ENCODE results near the gene ACRBP.

ACRBP gene

GRCh38 chr12:6646276-6647082 lies 753 bp downstream of the ACRBP start:
- no peak for DNase-seq

DNA sequence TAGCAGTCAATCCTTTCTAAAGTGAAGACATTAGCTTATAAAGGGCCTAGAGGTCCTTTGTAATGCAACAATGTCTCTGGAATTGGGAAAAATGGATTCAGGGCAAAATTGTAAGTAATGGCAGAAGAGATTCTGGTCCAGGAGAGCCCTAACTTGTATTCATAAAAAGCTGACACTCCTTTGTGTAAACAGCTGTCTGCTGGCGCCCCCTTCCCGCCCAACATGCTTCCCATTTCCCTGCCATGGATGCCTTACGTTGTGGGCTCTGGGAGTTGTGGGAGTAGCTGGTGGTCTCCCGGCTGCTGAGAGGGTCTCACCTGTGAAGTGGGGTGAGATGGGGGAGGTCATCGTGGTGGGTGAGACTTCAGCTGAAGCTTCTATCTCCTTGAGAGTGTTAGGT lies 2.3 kb downstream of the ACRBP start:
- DNase-seq, result no peak

- DNase-seq, result no peak
Measured at GRCh38 chr12:6644257-6644596, 3.0 kb downstream of the ACRBP start.

- DNase-seq, result no peak
Measured at GRCh38 chr12:6643569-6644256, 3.5 kb downstream of the ACRBP start.

DNA sequence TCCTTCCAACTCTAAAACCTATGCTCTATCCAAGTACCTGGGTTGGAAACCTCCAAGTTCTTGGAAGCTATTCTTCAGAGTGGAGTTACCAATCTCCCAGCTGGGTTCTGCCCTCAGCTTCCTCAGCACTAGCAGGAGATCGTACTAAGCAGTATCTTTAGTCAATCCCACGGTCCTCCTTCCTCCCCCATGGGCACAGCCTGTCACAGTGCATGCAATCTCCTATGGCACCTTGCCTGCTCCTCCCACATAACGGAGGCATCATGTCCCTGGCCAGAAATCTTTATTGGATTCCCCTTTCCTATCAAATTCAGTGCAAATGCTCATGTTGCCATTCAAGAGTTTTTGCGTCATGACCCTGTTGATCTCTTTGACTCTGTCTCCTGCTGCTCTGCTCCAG lies 6.1 kb downstream of the ACRBP start:
- no peak for DNase-seq

DNA sequence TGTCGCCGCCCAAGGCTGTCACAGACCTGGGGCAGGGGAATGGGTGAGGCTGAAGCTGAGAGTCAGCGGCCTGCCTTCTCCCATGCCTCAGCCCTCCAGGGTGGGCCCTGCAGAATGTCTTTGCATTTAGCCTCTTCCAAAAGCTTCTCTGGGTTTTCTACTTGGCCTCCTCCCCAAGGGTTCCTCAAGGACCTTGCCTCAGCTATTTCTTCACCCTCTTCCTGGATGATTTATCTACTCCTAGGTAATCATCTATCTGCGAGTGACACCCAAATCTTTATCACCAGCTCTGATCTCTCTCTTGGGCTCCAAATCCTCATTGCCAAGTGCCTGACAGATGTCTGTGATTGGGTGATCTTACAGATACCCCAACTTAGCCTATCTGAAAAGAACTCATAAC lies 6.7 kb downstream of the ACRBP start:
- no peak for DNase-seq

GRCh38 chr12:6639151-6639801 lies 8.0 kb downstream of the ACRBP start:
- no peak for DNase-seq

- DNase-seq, result no peak
Measured at GRCh38 chr12:6638305-6638704, 8.9 kb downstream of the ACRBP start.

- DNase-seq, result no peak
Measured at GRCh38 chr12:6635856-6636531, 11.2 kb downstream of the ACRBP start, which contains the start of gene LPAR5. Gene LPAR5 (minus strand): TSS chr12:6635959. CDS start chr12:6621248, 14,711 bp downstream.

DNA sequence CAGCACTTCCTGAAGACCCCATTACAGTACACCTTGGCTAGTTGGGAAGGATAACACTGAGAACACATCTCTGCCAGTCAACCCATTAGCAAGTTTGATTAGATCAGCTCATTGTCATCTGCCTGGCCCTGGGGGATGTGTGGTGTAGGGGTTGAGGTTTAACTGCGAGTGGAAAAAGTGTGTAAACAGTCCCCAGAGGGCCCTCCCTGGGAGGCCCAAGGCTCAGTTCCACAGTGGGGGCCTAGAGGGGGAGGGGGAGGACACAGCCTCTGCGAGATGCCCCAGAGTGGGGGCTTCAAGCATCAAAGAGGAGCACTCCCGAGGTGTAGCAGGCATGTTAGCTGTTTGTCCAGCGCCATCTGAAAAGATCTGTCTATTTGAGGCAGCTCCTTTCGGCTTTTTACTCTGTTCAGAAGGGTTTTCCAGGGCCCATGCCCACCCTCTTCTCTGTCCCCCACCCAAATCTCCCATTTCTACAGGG lies 11.8 kb downstream of the ACRBP start:
- DNase-seq, result no peak

DNA sequence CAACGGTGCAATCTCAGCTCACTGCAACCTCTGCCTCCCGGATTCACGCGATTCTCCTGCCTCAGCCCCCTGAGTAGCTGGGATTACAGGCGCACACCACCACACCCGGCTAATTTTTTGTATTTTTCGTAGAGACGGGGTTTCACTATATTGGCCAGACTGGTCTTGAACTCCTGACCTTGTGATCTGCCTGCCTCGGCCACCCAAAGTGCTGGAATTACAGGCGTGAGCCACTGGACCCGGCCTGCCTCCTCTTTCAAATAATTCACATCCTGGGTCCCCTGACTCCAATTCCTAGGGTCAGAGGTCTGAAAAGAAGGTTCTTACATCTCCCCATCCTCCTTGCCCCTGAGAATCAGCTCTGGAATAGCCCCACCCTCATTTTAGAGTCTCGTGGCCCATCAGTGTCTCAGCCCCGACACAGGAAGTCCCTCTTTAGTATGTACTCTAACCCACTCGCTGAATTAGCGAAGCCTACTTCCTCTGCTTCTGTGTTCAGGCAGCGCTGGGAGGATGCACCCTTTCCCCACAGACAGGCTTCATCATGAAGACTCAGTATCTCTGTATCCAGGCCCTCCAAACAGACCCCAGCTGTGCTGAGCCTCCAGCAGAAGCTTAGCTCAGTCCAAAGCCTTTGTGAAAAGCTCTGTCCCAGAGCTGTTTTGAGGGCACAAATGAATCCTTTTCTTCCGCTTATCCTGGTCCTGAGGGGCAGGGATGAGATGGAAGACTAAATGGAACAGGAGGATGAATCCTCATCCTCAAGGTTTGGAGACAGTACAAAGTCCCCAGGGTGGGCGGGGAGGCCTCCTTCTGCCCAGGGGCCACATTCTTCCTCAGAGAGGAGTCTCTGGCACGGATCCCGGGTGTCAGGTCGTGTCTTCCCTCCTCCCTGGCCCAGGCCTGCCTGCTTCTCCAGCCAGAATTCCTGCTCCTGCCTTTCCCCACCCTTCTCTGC lies 14.9 kb downstream of the ACRBP start:
- DNase-seq, result no peak

GRCh38 chr12:6631549-6631961 lies 15.7 kb downstream of the ACRBP start:
- no peak for DNase-seq

- DNase-seq, result peak; percentile 48
Measured at GRCh38 chr12:6630736-6631135, 16.5 kb downstream of the ACRBP start.

- DNase-seq, result peak; percentile 22
Measured at GRCh38 chr12:6627616-6628015, 19.6 kb downstream of the ACRBP start.

DNA sequence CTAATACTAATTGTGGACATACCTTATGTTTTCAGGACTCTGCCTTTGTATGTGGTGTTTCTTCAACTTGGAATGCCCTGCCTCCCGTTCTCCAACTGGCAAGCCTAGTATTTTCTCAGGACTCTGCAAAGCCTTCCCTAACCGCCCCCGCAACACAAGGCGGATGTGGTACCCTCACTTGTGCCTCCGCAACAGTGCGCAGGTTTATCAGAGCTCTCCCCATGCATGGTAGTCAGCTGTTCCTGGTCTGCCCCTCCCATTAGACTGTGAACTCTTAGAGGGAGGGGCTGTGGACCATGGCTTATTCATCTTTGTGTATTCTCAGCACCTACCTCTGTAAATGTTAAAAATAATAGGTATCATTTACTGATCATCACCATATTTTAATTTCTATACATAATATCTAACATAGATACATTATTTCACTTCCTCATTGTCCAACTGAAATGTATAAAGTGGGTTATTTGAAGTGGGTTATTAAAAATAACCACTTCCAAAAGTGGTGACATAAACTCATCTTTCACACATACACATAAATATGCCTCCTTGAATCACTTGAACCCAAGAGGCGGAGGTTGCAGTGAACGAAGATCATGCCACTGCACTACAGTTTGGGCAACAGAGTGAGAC lies 20.5 kb downstream of the ACRBP start:
- DNase-seq, result no peak

DNA sequence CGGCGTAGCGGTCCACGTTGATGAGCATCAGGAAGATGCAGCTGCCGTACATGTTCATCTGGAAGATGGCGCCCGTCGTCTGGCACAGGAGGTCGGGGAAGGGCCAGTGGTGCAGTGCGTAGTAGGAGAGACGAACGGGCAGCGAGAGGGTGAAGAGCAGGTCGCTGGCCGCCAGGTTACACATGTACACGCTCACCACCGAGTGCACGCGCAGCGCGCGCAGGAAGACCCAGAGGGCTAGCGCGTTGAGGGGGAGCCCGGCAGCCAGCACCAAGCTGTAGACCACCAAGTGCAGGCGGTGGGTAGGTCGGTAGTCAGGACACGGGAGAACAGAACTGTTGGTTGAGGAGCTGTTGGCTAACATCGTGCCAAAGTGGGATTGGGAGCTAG lies 26.4 kb downstream of the ACRBP start:
- no peak for DNase-seq

DNA sequence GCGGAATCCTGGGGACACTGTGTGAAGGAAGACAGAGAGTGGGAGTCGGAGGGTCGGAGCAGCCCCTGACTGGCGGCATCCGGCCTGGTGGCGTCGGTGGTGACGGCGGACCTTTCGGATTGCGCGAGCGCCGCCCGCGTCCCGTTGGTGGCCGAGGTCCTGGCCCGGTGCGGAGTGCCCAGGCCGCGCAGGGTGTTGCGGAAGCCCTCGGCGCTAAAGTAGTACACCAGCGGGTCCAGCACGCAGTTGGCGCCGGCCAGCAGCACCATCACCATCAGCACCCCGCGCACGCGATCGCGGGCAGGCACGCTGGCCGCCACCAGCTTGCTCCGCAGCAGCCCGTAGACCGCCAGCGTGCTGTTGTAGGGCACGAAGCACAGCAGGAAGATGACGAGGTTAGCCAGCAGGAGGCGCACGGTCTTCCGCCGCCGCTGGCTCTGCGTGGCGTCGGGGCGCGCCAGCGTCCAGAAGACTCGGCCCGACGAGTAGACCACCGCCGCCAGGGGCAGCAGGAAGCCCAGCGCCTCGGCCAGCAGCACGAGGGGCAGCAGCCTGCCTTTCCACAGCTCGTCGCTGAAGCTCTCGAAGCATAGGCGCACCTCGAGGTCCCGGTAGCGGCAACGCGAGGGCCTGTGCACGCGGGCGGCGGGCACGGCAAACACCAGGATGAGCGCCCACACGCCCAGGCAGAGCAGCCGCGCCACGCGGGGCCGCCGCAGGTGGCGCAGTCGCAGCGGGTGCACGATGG lies 26.9 kb downstream of the ACRBP start:
- no peak for DNase-seq

DNA sequence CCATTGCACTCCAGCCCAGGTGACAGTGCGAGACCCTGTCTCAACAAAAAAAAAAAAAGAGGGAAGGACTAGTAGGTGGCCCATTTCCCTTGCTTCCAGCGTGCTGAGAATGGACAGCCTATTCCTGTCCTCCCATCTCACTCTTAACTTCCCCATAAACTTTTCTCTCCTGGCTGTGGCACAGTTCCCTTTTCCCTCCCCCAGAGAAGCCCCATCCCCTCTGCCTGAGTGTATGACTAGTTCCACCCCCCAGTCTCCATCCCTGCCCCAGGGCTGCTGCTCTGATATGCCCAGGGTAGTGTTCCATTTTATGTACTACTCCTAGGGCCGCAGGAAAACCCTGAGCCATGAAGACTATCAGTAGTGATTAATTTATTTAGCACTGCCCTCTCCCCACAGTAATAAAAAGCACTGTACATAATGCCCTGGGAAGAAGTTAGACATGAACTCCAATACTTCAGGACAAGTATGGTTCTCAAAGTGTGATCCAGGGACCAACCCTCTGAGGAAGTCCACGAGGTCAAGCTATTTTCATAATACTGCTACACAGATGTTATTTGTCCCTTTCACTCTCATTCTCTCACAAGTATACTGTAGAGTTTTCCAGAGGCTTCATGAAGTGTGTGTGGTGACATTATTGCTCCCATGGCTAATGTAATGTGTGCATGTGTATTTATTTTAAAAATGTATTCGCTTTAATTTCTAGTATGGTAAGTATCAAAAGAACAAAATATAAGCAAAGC lies 28.6 kb downstream of the ACRBP start:
- no peak for DNase-seq

- no peak for DNase-seq
Measured at GRCh38 chr12:6615802-6616201, 31.4 kb downstream of the ACRBP start.

All from NCI-H524 treated with DMSO at 0.1 percent for 48 hours (cell line).